ENCODE results near the gene ETFBKMT. TPM values are rescaled to one million over a fixed set of nuclear protein-coding genes. Genes with fewer than 3 reads are reported as not detected.
"Not testable (repeated sequence)": the region's sequence is repeated elsewhere in the genome, so short reads cannot be mapped to it uniquely, and the experiment has no call there.

ETFBKMT gene
- polyA plus RNA-seq, 1 donor (not counting 4 experiments of a cell fraction or from before 2014, with no cell fraction given), result 1.4 TPM

DNA sequence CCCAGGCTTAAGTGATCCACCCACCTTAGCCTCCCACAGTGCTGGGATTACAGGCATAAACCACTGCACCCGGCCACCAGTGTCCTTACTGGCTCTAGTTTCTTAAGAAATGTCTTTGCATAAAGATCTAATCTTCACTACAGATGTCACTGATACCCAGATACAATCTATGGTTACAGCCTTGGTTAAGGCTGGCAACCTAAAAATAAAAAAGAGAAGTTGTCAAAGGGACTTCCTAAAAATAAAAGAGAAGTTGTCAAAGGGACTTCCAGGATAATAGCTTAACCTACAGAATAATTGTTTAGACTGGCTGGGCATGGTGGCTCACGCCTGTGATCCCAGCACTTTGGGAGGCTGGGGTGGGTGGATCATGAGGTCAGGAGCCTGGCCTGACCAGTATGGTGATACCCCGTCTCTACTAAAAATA, 27.6 kb downstream of the ETFBKMT start:
- dilution Hi-C loops (cut with MboI; ENCODE audit: extremely low pct_ligation_motif_present, low sequenced_read_pairs), result no loop called here
- TF ChIP-seq EZH2 (IDR thresholded peaks at IDR 0.05; ENCODE audit: low read length), result no peak
- H3K9me3 ChIP-seq (ENCODE audit: control insufficient read depth, low read depth, low read length), result no peaks in the 10 kb centered on the region

DNA sequence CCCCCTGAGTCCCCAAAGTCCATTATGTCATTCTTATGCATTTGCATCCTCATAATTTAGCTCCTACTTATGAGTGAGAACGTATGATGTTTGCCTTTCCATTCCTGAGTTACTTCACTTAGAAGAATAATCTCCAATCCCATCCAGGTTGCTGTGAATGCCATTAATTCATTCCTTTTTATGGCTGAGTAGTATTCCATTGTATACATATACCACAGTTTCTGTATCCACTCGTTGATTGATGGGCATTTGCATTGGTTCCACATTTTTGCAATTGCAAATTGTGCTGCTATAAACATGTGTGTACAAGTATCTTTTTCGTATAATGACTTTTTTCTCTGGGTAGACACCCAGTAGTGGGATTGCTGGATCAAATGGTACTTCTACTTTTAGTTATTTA, 30.4 kb downstream of the ETFBKMT start:
- H3K4me3 ChIP-seq (ENCODE audit: control insufficient read depth in 2 of 3, extremely low read depth in 1 of 3, insufficient read depth in 2 of 3, low read depth in 1 of 3, low read length in 3 of 3); H3K4me2 ChIP-seq (ENCODE audit: control insufficient read depth, extremely low read depth, insufficient read depth, low read depth, low read length); DNase-seq (ENCODE audit: low read depth, low spot score); dilution Hi-C loops (cut with MboI; ENCODE audit: extremely low pct_ligation_motif_present, low sequenced_read_pairs); H3K27me3 ChIP-seq (ENCODE audit: control insufficient read depth, extremely low read depth, insufficient read depth, low read length); H3K36me3 ChIP-seq (ENCODE audit: control insufficient read depth in 2 of 2, extremely low read depth in 1 of 2, insufficient read depth in 2 of 2, low read length in 2 of 2); FAIRE-seq; H3K4me1 ChIP-seq (ENCODE audit: control insufficient read depth, extremely low read depth, insufficient read depth, low read length); H3K9me1 ChIP-seq (ENCODE audit: control insufficient read depth, extremely low read depth, insufficient read depth, low read length); H3K9me3 ChIP-seq (ENCODE audit: control insufficient read depth, low read depth, low read length); H2AFZ ChIP-seq (ENCODE audit: control insufficient read depth, low read length); H3K27ac ChIP-seq (ENCODE audit: control insufficient read depth, insufficient read depth, low read length); H4K20me1 ChIP-seq (ENCODE audit: control insufficient read depth, extremely low read depth, insufficient read depth, low read length); H3K9ac ChIP-seq (ENCODE audit: control insufficient read depth, extremely low read depth, insufficient read depth, low read length); H3K79me2 ChIP-seq (ENCODE audit: control insufficient read depth, insufficient read depth, low read length): not testable (repeated sequence)

More for the DNA sequence above, 27.6 kb downstream of the ETFBKMT start:
- no peak overlapping the region for H2AFZ ChIP-seq (ENCODE audit: control insufficient read depth, low read length)
- H3K9me1 ChIP-seq (ENCODE audit: control insufficient read depth, extremely low read depth, insufficient read depth, low read length), result no peaks in the 10 kb centered on the region
- no peaks in the 10 kb centered on the region for H3K79me2 ChIP-seq (ENCODE audit: control insufficient read depth, insufficient read depth, low read length)
- no peak overlapping the region for H3K9ac ChIP-seq (ENCODE audit: control insufficient read depth, extremely low read depth, insufficient read depth, low read length)
- H3K27me3 ChIP-seq (ENCODE audit: control insufficient read depth, extremely low read depth, insufficient read depth, low read length), result no peaks in the 10 kb centered on the region
- FAIRE-seq (no peak), DNase-seq (ENCODE audit: low read depth, low spot score) (no peak)
- H4K20me1 ChIP-seq (ENCODE audit: control insufficient read depth, extremely low read depth, insufficient read depth, low read length), result no peaks in the 10 kb centered on the region
- H3K4me2 ChIP-seq (ENCODE audit: control insufficient read depth, extremely low read depth, insufficient read depth, low read depth, low read length), result no peak overlapping the region
- H3K4me1 ChIP-seq (ENCODE audit: control insufficient read depth, extremely low read depth, insufficient read depth, low read length), result no peaks in the 10 kb centered on the region
- no peak overlapping the region for H3K4me3 ChIP-seq (ENCODE audit: control insufficient read depth in 2 of 3, extremely low read depth in 1 of 3, insufficient read depth in 2 of 3, low read depth in 1 of 3, low read length in 3 of 3)
- no peaks in the 10 kb centered on the region for H3K36me3 ChIP-seq (ENCODE audit: control insufficient read depth in 2 of 2, extremely low read depth in 1 of 2, insufficient read depth in 2 of 2, low read length in 2 of 2)
- H3K27ac ChIP-seq (ENCODE audit: control insufficient read depth, insufficient read depth, low read length), result no peak overlapping the region

DNA sequence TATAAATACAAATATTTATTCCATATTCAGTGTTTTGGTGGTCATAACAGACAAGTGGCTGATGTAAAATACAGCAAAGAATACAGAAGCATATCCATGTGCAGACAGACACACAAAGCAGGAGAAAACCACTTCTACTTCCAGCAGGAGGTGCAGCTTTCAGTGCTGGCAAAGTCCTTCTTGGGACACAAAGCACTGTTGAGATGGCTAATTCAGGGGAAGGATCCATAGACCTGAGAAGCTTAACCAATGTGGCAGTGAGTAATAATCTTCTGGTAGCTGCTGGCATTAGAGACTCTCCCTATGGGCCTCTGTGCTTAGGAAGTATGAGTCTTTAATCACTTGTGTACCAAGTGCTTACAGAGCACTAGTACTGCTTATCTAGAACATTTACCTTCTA, 42.6 kb downstream of the ETFBKMT start:
- no peak overlapping the region for H3K4me2 ChIP-seq (ENCODE audit: control insufficient read depth, extremely low read depth, insufficient read depth, low read depth, low read length)
- dilution Hi-C loops (cut with MboI; ENCODE audit: extremely low pct_ligation_motif_present, low sequenced_read_pairs), result no loop called here
- H3K79me2 ChIP-seq (ENCODE audit: control insufficient read depth, insufficient read depth, low read length), result no peaks in the 10 kb centered on the region
- TF ChIP-seq, protein P1, sequence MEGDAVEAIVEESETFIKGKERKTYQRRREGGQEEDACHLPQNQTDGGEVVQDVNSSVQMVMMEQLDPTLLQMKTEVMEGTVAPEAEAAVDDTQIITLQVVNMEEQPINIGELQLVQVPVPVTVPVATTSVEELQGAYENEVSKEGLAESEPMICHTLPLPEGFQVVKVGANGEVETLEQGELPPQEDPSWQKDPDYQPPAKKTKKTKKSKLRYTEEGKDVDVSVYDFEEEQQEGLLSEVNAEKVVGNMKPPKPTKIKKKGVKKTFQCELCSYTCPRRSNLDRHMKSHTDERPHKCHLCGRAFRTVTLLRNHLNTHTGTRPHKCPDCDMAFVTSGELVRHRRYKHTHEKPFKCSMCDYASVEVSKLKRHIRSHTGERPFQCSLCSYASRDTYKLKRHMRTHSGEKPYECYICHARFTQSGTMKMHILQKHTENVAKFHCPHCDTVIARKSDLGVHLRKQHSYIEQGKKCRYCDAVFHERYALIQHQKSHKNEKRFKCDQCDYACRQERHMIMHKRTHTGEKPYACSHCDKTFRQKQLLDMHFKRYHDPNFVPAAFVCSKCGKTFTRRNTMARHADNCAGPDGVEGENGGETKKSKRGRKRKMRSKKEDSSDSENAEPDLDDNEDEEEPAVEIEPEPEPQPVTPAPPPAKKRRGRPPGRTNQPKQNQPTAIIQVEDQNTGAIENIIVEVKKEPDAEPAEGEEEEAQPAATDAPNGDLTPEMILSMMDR (optimal IDR thresholded peaks at IDR 0.05 in 1 of 3, IDR thresholded peaks at IDR 0.05 in 1 of 3, conservative IDR thresholded peaks at IDR 0.05 in 1 of 3; ENCODE audit: extremely low read depth in 1 of 3, insufficient read depth in 2 of 3, low read length in 3 of 3), result peak; percentile 7 to 38 (median 8)
- no peak for TF ChIP-seq EZH2 (IDR thresholded peaks at IDR 0.05; ENCODE audit: low read length)
- no peaks in the 10 kb centered on the region for H3K4me1 ChIP-seq (ENCODE audit: control insufficient read depth, extremely low read depth, insufficient read depth, low read length)
- no peak overlapping the region for H3K27ac ChIP-seq (ENCODE audit: control insufficient read depth, insufficient read depth, low read length)
- H3K9me3 ChIP-seq (ENCODE audit: control insufficient read depth, low read depth, low read length), result no peaks in the 10 kb centered on the region
- H4K20me1 ChIP-seq (ENCODE audit: control insufficient read depth, extremely low read depth, insufficient read depth, low read length), result no peaks in the 10 kb centered on the region
- no peaks in the 10 kb centered on the region for H3K36me3 ChIP-seq (ENCODE audit: control insufficient read depth in 2 of 2, extremely low read depth in 1 of 2, insufficient read depth in 2 of 2, low read length in 2 of 2)
- no peaks in the 10 kb centered on the region for H3K9me1 ChIP-seq (ENCODE audit: control insufficient read depth, extremely low read depth, insufficient read depth, low read length)
- no peak overlapping the region for H3K9ac ChIP-seq (ENCODE audit: control insufficient read depth, extremely low read depth, insufficient read depth, low read length)
- no peak overlapping the region for H3K4me3 ChIP-seq (ENCODE audit: control insufficient read depth in 2 of 3, extremely low read depth in 1 of 3, insufficient read depth in 2 of 3, low read depth in 1 of 3, low read length in 3 of 3)
- no peaks in the 10 kb centered on the region for H3K27me3 ChIP-seq (ENCODE audit: control insufficient read depth, extremely low read depth, insufficient read depth, low read length)
- H2AFZ ChIP-seq (ENCODE audit: control insufficient read depth, low read length), result no peak overlapping the region
- no peak for DNase-seq (ENCODE audit: low read depth, low spot score)
- no peak for FAIRE-seq

Measured in keratinocyte (primary cell).